HFF-Myc (cell line): Measurements from ENCODE around the gene AP1B1.
A peak's percentile ranks its signal among the peaks of the same experiment; 100 is the strongest.
"Not testable (repeated sequence)": the region's sequence is repeated elsewhere in the genome, so short reads cannot be mapped to it uniquely, and the experiment has no call there.

Experiments used
- DNase-seq: peaks from one replicate; pipeline ENCODE4 v3.0.0-alpha.2; 2011; ENCODE audit warnings: low read depth; ENCODE audit errors: extremely low read depth
- H3K4me3 ChIP-seq: replicated peaks from 2 replicates; pipeline ENCODE4 v1.5.1; 2011; ENCODE audit warnings: low read depth, mild to moderate bottlenecking, control low read depth, low read length
- CTCF ChIP-seq: IDR thresholded peaks from 2 replicates; pipeline ENCODE4 v1.5.1; 2012; ENCODE audit warnings: mild to moderate bottlenecking, low read depth, low read length, control low read depth; ENCODE audit errors: missing control alignments

Gene AP1B1

GRCh38 chr22:29426476-29426875 is 38.1 kb upstream of the AP1B1 start:
- no peak for TF ChIP-seq CTCF
- H3K4me3 ChIP-seq = no peak overlapping the region
- DNase-seq = no peak

GRCh38 chr22:29418704-29419103 is 30.3 kb upstream of the AP1B1 start:
- not testable (repeated sequence) for DNase-seq, H3K4me3 ChIP-seq

- H3K4me3 ChIP-seq = not testable (repeated sequence)
Measured at GRCh38 chr22:29414951-29415591, 26.7 kb upstream of the AP1B1 start.

GRCh38 chr22:29412772-29413171 is 24.4 kb upstream of the AP1B1 start:
- H3K4me3 ChIP-seq, DNase-seq: not testable (repeated sequence)
- peak; percentile 56 for TF ChIP-seq CTCF

More at GRCh38 chr22:29414951-29415591, 26.7 kb upstream of the AP1B1 start:
- DNase-seq = not testable (repeated sequence)

- not testable (repeated sequence) for H3K4me3 ChIP-seq, DNase-seq
Measured at GRCh38 chr22:29411569-29412211, 23.3 kb upstream of the AP1B1 start.

GRCh38 chr22:29408940-29409339 is 20.6 kb upstream of the AP1B1 start:
- TF ChIP-seq CTCF = no peak
- H3K4me3 ChIP-seq = no peak overlapping the region
- no peak for DNase-seq

GRCh38 chr22:29401538-29401937 is 13.2 kb upstream of the AP1B1 start:
- H3K4me3 ChIP-seq, DNase-seq: not testable (repeated sequence)

- H3K4me3 ChIP-seq = no peak overlapping the region
- TF ChIP-seq CTCF = no peak
- no peak for DNase-seq
Measured at GRCh38 chr22:29400576-29400975, 12.2 kb upstream of the AP1B1 start.

- DNase-seq = no peak
- H3K4me3 ChIP-seq = no peak overlapping the region
- no peak for TF ChIP-seq CTCF
Measured at GRCh38 chr22:29397791-29398190, 9.4 kb upstream of the AP1B1 start.
